Endothelial cell (in vitro differentiated cells): ENCODE data around the gene SCP2D1. TPM values are rescaled to one million over a fixed set of nuclear protein-coding genes. Genes with fewer than 3 reads are reported as not detected.
"Not testable (repeated sequence)": the region's sequence is repeated elsewhere in the genome, so short reads cannot be mapped to it uniquely, and the experiment has no call there.

ENCODE experiments used
- DNase-seq: peaks from one replicate; pipeline ENCODE4 v3.0.0; 2021; ENCODE audit warnings: low spot score
- H3K27ac Mint-ChIP-seq: one replicate; pipeline ENCODE4 v1.8.0; 2021; ENCODE audit warnings: mixed read lengths, inconsistent platforms; ENCODE audit not compliant: unreplicated experiment
- H3K27me3 Mint-ChIP-seq: one replicate; pipeline ENCODE4 v1.8.0; 2021; ENCODE audit warnings: mild to moderate bottlenecking, moderate library complexity, mixed read lengths, inconsistent platforms; ENCODE audit not compliant: unreplicated experiment
- H3K36me3 Mint-ChIP-seq: one replicate; pipeline ENCODE4 v1.8.0; 2021; ENCODE audit warnings: mild to moderate bottlenecking, low read depth, mixed read lengths, inconsistent platforms; ENCODE audit not compliant: unreplicated experiment
- H3K4me1 Mint-ChIP-seq: one replicate; pipeline ENCODE4 v1.8.0; 2021; ENCODE audit warnings: mild to moderate bottlenecking, mixed read lengths, inconsistent platforms; ENCODE audit not compliant: unreplicated experiment
- H3K4me3 Mint-ChIP-seq: one replicate; pipeline ENCODE4 v1.8.0; 2021; ENCODE audit warnings: mild to moderate bottlenecking, mixed read lengths, inconsistent platforms; ENCODE audit not compliant: unreplicated experiment
- H3K9me3 Mint-ChIP-seq: one replicate; pipeline ENCODE4 v1.8.0; 2021; ENCODE audit warnings: mixed read lengths, inconsistent platforms; ENCODE audit not compliant: unreplicated experiment
- total RNA-seq: library from RNA; stranded (reverse); fragmentation: NEBNext Ultra II Directional; extraction: Animal tissue kit (Norgen Biotek cat#: 25700); gene quantifications from one replicate; pipeline ENCODE4 v1.2.1, GENCODE V29; 2021; ENCODE audit not compliant: unreplicated experiment
- TF ChIP-seq, protein P1 (sequence below): fragments of 200-600 bp; sonication (generic); IDR thresholded peaks from one replicate; pipeline ENCODE4 v1.5.0; 2021; ENCODE audit warnings: antibody characterized with exemption; ENCODE audit not compliant: unreplicated experiment

The SCP2D1 gene
- total RNA-seq, 1 donor from 2014 or later, result not detected

DNA sequence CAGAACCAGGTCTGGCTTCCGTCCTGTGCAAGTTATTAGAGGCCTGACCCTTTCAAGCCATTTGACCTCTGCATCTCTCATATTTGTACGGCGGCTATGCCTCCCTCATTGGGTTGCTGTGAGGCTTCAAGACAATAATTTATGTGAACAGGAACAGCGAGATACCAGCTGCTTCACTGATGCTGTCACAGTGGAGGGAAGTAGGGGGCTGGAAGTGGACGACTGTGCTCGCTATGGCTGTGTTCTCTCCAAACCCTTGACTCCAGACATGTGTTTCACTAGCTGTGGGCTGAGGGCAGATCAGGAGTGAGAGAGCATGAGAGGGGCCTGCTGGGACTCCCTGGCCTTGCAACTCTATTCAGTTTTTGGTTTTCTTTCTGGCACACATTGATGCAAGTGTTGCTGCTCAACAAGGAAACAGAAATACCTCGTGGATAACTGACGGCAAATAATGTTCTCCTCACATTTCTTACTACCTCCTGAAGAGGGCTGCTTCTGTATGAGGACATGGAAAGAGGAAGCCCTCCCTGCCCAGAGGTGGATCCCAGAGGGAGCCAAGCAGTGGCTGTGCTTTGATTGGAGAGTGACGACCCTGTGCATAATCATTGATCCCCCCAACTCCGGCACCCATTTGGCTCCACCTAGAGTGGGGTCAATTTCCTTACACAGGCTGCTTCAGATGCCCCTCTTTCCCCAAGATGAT is 34.7 kb upstream of the SCP2D1 start:
- Mint-ChIP-seq H3K4me3 (no peak overlapping the region), H3K27me3 (no peaks in the 10 kb centered on the region), H3K36me3 (peaks cover 2% of the 10 kb centered on the region), H3K27ac (no peak overlapping the region), H3K9me3 (no peaks in the 10 kb centered on the region), H3K4me1 (no peaks in the 10 kb centered on the region)
- DNase-seq, result no peak
- TF ChIP-seq, protein P1, sequence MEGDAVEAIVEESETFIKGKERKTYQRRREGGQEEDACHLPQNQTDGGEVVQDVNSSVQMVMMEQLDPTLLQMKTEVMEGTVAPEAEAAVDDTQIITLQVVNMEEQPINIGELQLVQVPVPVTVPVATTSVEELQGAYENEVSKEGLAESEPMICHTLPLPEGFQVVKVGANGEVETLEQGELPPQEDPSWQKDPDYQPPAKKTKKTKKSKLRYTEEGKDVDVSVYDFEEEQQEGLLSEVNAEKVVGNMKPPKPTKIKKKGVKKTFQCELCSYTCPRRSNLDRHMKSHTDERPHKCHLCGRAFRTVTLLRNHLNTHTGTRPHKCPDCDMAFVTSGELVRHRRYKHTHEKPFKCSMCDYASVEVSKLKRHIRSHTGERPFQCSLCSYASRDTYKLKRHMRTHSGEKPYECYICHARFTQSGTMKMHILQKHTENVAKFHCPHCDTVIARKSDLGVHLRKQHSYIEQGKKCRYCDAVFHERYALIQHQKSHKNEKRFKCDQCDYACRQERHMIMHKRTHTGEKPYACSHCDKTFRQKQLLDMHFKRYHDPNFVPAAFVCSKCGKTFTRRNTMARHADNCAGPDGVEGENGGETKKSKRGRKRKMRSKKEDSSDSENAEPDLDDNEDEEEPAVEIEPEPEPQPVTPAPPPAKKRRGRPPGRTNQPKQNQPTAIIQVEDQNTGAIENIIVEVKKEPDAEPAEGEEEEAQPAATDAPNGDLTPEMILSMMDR, result no peak

- no peaks in the 10 kb centered on the region for H3K9me3 Mint-ChIP-seq
- peaks cover 2% of the 10 kb centered on the region for H3K36me3 Mint-ChIP-seq
- H3K27ac Mint-ChIP-seq, result no peak overlapping the region
- no peak overlapping the region for H3K4me3 Mint-ChIP-seq
- TF ChIP-seq, protein P1, result no peak
- no peaks in the 10 kb centered on the region for H3K27me3 Mint-ChIP-seq
- no peaks in the 10 kb centered on the region for H3K4me1 Mint-ChIP-seq
- DNase-seq, result no peak
Measured at GRCh38 chr20:18780385-18781130, 33.0 kb upstream of the SCP2D1 start.

GRCh38 chr20:18781509-18781908 is 32.1 kb upstream of the SCP2D1 start:
- Mint-ChIP-seq H3K27me3 (no peaks in the 10 kb centered on the region), H3K27ac (no peak overlapping the region), H3K9me3 (no peaks in the 10 kb centered on the region), H3K36me3 (peaks cover 2% of the 10 kb centered on the region), H3K4me1 (no peaks in the 10 kb centered on the region), H3K4me3 (no peak overlapping the region)
- DNase-seq, result no peak
- TF ChIP-seq, protein P1, result no peak

DNA sequence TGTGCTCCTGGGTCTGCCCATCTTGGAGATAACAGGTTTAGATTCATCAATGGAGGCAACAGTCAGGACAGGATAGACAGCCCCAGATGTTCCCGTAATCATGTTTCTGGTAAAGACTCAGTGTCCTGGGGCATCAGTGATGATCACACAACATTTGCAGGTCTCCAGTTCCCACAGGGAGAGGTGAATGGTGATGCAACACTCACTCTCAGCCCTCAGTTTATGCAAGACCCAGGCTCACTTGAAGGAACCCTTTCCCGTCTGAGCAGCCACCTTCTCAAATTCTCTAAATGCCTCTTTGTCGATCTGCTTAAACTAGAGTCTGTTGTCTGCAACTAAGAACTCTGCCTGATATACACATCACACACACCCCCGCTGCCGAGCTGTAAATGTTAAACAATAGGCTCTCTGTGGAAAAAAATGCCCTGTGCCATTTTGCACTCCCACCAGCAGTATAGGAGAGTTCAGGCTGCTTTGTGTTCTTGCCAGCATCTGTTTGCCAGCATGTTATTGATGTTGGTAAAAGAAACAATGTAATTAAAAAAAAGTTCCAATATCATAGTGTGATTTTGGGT is 30.1 kb upstream of the SCP2D1 start:
- DNase-seq, result no peak
- TF ChIP-seq, protein P1, result no peak
- H3K27ac Mint-ChIP-seq, result no peak overlapping the region
- H3K4me3 Mint-ChIP-seq, result no peak overlapping the region
- H3K27me3 Mint-ChIP-seq, result peaks cover 1% of the 10 kb centered on the region
- peaks cover 4% of the 10 kb centered on the region for H3K36me3 Mint-ChIP-seq
- H3K9me3 Mint-ChIP-seq, result no peaks in the 10 kb centered on the region
- H3K4me1 Mint-ChIP-seq, result no peaks in the 10 kb centered on the region

DNA sequence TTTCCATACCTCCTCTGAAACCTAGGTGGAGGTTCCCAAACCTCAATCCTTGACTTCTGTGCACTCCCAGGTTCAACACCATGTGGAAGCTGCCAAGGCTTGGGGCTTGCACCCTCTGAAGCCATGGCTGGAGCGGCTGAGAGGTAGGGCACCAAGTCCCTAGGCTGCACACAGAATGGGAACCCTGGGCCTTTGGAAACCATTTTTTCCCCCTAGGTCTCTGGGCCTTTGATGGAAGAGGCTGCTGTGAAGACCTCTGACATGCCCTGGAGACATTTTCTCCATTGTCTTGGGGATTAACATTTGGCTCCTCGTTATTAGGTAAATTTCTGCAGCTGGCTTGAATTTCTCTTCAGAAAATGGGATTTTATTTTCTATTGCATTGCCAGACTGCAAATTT is 26.5 kb upstream of the SCP2D1 start:
- not testable (repeated sequence) for H3K9me3 Mint-ChIP-seq, H3K36me3 Mint-ChIP-seq

More for the DNA sequence above, 26.5 kb upstream of the SCP2D1 start:
- DNase-seq, H3K4me3 Mint-ChIP-seq, H3K27me3 Mint-ChIP-seq, H3K27ac Mint-ChIP-seq, H3K4me1 Mint-ChIP-seq: not testable (repeated sequence)
